Keratinocyte (primary cell): Measurements from ENCODE around the gene CHFR. TPM values are rescaled to one million over a fixed set of nuclear protein-coding genes. Genes with fewer than 3 reads are reported as not detected.

Experiments used
- DNase-seq: peaks from one replicate; pipeline ENCODE4 v3.0.0-alpha.2; 2011; ENCODE audit warnings: low read depth, missing footprints, low spot score
- FAIRE-seq: peaks from 2 replicates; lab custom pipeline; 2011; peaks lifted over from hg19 to GRCh38; lab: Jason Lieb, UNC
- H2AFZ ChIP-seq: 2 replicates; pipeline ENCODE4 v1.6.0; 2012; ENCODE audit warnings: low read length, control low read depth, inconsistent platforms; ENCODE audit not compliant: control insufficient read depth
- H3K27ac ChIP-seq: 2 replicates; pipeline ENCODE4 v1.5.1; 2011; ENCODE audit warnings: low read length; ENCODE audit not compliant: control insufficient read depth, insufficient read depth
- H3K27me3 ChIP-seq: 3 replicates; pipeline ENCODE4 v1.6.0; 2011; ENCODE audit warnings: low read length; ENCODE audit not compliant: control insufficient read depth, insufficient read depth; ENCODE audit errors: extremely low read depth
- H3K36me3 ChIP-seq, 2 experiments: 2 replicates in 1 of 2; 3 replicates in 1 of 2; pipeline ENCODE4 v1.5.1; 2011; ENCODE audit warnings: low read length in 2 of 2, mild to moderate bottlenecking in 1 of 2; ENCODE audit not compliant: control insufficient read depth in 2 of 2, insufficient read depth in 2 of 2; ENCODE audit errors: extremely low read depth in 1 of 2
- H3K4me1 ChIP-seq: 3 replicates; pipeline ENCODE4 v1.5.1; 2011; ENCODE audit warnings: low read length; ENCODE audit not compliant: control insufficient read depth, insufficient read depth; ENCODE audit errors: extremely low read depth
- H3K4me2 ChIP-seq: 3 replicates; pipeline ENCODE4 v1.6.0; 2011; ENCODE audit warnings: low read depth, low read length; ENCODE audit not compliant: control insufficient read depth, insufficient read depth; ENCODE audit errors: extremely low read depth
- H3K4me3 ChIP-seq, 3 experiments: fragments of 200-600 bp in 1 of 3; sonication (generic) in 1 of 3; 2 replicates in 2 of 3; 3 replicates in 1 of 3; pipeline ENCODE4 v1.5.1; 2011 to 2016; ENCODE audit warnings: low read length in 3 of 3, mild to moderate bottlenecking in 3 of 3, control low read depth in 2 of 3, inconsistent platforms in 1 of 3, low read depth in 1 of 3, mixed read lengths in 1 of 3, mixed run types in 1 of 3, moderate library complexity in 1 of 3; ENCODE audit not compliant: control insufficient read depth in 2 of 3, insufficient read depth in 2 of 3; ENCODE audit errors: extremely low read depth in 1 of 3
- H3K79me2 ChIP-seq: 2 replicates; pipeline ENCODE4 v1.6.0; 2012; ENCODE audit warnings: low read length; ENCODE audit not compliant: control insufficient read depth, insufficient read depth
- H3K9ac ChIP-seq: 3 replicates; pipeline ENCODE4 v1.6.0; 2011; ENCODE audit warnings: low read length; ENCODE audit not compliant: control insufficient read depth, insufficient read depth; ENCODE audit errors: extremely low read depth
- H3K9me1 ChIP-seq: 3 replicates; pipeline ENCODE4 v1.6.0; 2011; ENCODE audit warnings: low read length; ENCODE audit not compliant: control insufficient read depth, insufficient read depth; ENCODE audit errors: extremely low read depth
- H3K9me3 ChIP-seq: 2 replicates; pipeline ENCODE4 v1.5.1; 2012; ENCODE audit warnings: low read depth, low read length; ENCODE audit not compliant: control insufficient read depth
- H4K20me1 ChIP-seq: 3 replicates; pipeline ENCODE4 v1.6.0; 2011; ENCODE audit warnings: low read length; ENCODE audit not compliant: control insufficient read depth, insufficient read depth; ENCODE audit errors: extremely low read depth
- EZH2 ChIP-seq: IDR thresholded peaks from one replicate; pipeline ENCODE4 v1.6.1; 2012; ENCODE audit warnings: inconsistent platforms, mild to moderate bottlenecking, low read length, moderate library complexity
- dilution Hi-C: fragments of 300-500 bp; cut with MboI; formaldehyde crosslinking; loops from one replicate; pipeline ENCODE4 v1.7.0; 2020; ENCODE audit warnings: low sequenced_read_pairs; ENCODE audit not compliant: extremely low pct_ligation_motif_present
- polyA plus RNA-seq, 5 experiments: library from polyadenylated mRNA; depleted of rRNA in 3 of 5; stranded (reverse) in 3 of 5; stranded (forward) in 1 of 5; unstranded in 1 of 5; fragments of >200 nt; gene quantifications; 1 replicate in 1 of 5; 2 replicates in 3 of 5; 3 replicates in 1 of 5; pipeline versions ENCODE4 v1.2.1 to v1.2.3, GENCODE V29; 2011 to 2012; ENCODE audit warnings: missing spikeins in 2 of 5, low read depth in 1 of 5, low replicate concordance in 1 of 5
- TF ChIP-seq, protein P1 (sequence below), 3 experiments: IDR thresholded peaks in 1 of 3; conservative IDR thresholded peaks in 1 of 3; optimal IDR thresholded peaks in 1 of 3; 2 replicates in 2 of 3; 3 replicates in 1 of 3; pipeline versions ENCODE3 to v1.5.1; 2011; ENCODE audit warnings: low read length in 3 of 3, mild to moderate bottlenecking in 3 of 3, moderate library complexity in 2 of 3, control low read depth in 1 of 3, inconsistent platforms in 1 of 3; ENCODE audit not compliant: insufficient read depth in 2 of 3; ENCODE audit errors: extremely low read depth in 1 of 3

Gene CHFR
- polyA plus RNA-seq, 1 donor (not counting 4 experiments of a cell fraction or from before 2014, with no cell fraction given): 35.8 TPM

DNA sequence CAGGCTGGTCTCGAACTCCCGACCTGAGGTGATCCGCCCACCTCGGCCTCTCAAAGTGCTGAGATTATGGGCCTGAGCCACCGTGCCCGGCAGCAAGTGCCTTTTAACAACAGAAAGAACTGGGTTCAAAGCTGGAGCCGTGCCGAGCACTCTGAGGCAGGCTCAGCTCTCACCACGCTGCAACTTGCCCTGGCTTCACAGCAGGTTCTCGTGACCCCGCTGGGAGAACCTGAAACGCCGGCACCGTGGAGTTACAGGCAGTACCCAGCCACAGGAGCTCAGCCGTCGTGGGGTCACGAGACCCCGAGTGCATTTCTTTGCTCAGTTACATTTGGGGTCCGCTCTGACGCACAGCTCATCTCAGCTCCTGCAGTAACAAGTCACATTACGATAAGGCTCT lies 73.2 kb downstream of the CHFR start:
- peaks cover 27 to 38% of the 10 kb centered on the region in 2 experiments for H3K36me3 ChIP-seq
- no peak overlapping the region for H3K4me2 ChIP-seq
- H3K79me2 ChIP-seq: peaks cover 7% of the 10 kb centered on the region
- H3K27me3 ChIP-seq: no peaks in the 10 kb centered on the region
- H3K4me3 ChIP-seq: no peak overlapping the region
- dilution Hi-C loops: no loop called here
- FAIRE-seq (no peak), DNase-seq (no peak)
- H3K9ac ChIP-seq: no peak overlapping the region
- no peak for TF ChIP-seq EZH2
- TF ChIP-seq, protein P1, sequence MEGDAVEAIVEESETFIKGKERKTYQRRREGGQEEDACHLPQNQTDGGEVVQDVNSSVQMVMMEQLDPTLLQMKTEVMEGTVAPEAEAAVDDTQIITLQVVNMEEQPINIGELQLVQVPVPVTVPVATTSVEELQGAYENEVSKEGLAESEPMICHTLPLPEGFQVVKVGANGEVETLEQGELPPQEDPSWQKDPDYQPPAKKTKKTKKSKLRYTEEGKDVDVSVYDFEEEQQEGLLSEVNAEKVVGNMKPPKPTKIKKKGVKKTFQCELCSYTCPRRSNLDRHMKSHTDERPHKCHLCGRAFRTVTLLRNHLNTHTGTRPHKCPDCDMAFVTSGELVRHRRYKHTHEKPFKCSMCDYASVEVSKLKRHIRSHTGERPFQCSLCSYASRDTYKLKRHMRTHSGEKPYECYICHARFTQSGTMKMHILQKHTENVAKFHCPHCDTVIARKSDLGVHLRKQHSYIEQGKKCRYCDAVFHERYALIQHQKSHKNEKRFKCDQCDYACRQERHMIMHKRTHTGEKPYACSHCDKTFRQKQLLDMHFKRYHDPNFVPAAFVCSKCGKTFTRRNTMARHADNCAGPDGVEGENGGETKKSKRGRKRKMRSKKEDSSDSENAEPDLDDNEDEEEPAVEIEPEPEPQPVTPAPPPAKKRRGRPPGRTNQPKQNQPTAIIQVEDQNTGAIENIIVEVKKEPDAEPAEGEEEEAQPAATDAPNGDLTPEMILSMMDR (optimal IDR thresholded peaks at IDR 0.05 in 1 of 3, IDR thresholded peaks at IDR 0.05 in 1 of 3, conservative IDR thresholded peaks at IDR 0.05 in 1 of 3; ENCODE audit: extremely low read depth in 1 of 3, insufficient read depth in 2 of 3, low read length in 3 of 3): no peak
- H3K9me1 ChIP-seq: no peaks in the 10 kb centered on the region
- no peaks in the 10 kb centered on the region for H3K9me3 ChIP-seq
- no peak overlapping the region for H2AFZ ChIP-seq
- no peak overlapping the region for H3K27ac ChIP-seq
- no peaks in the 10 kb centered on the region for H3K4me1 ChIP-seq
- H4K20me1 ChIP-seq: no peaks in the 10 kb centered on the region

DNA sequence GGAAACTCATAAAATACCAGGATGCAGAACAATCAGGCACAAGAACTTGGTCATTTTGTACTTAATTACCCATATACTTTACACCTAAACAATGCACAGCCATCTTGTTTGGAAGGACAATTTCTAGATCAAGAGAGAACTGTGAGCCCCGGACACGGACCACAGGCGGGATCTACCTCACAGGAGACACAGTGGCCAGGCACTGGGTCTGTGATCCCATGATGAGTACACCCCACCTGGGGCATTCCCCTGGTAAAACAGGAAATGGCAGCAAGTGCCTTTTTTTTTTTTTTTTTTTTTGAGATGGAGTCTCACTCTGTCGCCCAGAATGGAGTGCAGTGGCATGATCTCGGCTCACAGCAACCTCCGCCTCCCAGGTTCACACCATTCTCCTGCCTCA lies 74.0 kb downstream of the CHFR start:
- dilution Hi-C loops: no loop called here

More for the DNA sequence above, 74.0 kb downstream of the CHFR start:
- Histone ChIP-seq H4K20me1 (no peaks in the 10 kb centered on the region), H3K9me1 (no peaks in the 10 kb centered on the region), H3K4me1 (no peaks in the 10 kb centered on the region), H2AFZ (no peak overlapping the region), H3K36me3 (peaks cover 26 to 34% of the 10 kb centered on the region in 2 experiments), H3K27ac (no peak overlapping the region), H3K9ac (no peak overlapping the region), H3K79me2 (peaks cover 5% of the 10 kb centered on the region), H3K9me3 (no peaks in the 10 kb centered on the region), H3K4me3 (no peak overlapping the region), H3K4me2 (no peak overlapping the region), H3K27me3 (no peaks in the 10 kb centered on the region)
- TF ChIP-seq EZH2: no peak
- TF ChIP-seq, protein P1 (optimal IDR thresholded peaks at IDR 0.05 in 1 of 3, IDR thresholded peaks at IDR 0.05 in 1 of 3, conservative IDR thresholded peaks at IDR 0.05 in 1 of 3; ENCODE audit: extremely low read depth in 1 of 3, insufficient read depth in 2 of 3, low read length in 3 of 3): no peak
- DNase-seq: no peak
- FAIRE-seq: no peak
